Urinary bladder (tissue), 2 donors: ENCODE measurements around the gene PPARD. TPM values are rescaled to one million over a fixed set of nuclear protein-coding genes. Genes with fewer than 3 reads are reported as not detected.

Experiments used
- polyA plus RNA-seq: library from polyadenylated mRNA; stranded (reverse); fragments of 200-250 nt; gene quantifications from one replicate; pipeline ENCODE4 v1.2.3, GENCODE V29; 2013
- small RNA-seq: library from RNA; depleted of rRNA; stranded (forward); fragments of <200 nt; gene quantifications from one replicate; pipeline ENCODE3, GENCODE V24; 2014
- total RNA-seq: library from RNA; depleted of rRNA; stranded (reverse); fragments of >200 nt; gene quantifications from one replicate; pipeline ENCODE4 v1.2.3, GENCODE V29; 2014
- donor health status: healthy.

PPARD gene
- total and polyA plus RNA-seq, 2 donors = 5.8 to 30.1 TPM

Small RNA genes lying within 50 kb of the gene (small RNA-seq; reads per million reads assigned to genes)
- gene MIR7111 = not detected

Other genes starting within 250 kb of the PPARD start
- 0.37 TPM for gene TCP11, start 201.2 kb upstream of the PPARD start, total RNA-seq
- 0.15 TPM for gene TCP11, start 201.2 kb upstream of the PPARD start, polyA plus RNA-seq
- gene SCUBE3, start 128.6 kb upstream of the PPARD start, total RNA-seq = 3.9 TPM
- 8.4 TPM for gene SCUBE3, start 128.6 kb upstream of the PPARD start, polyA plus RNA-seq
- 14.5 TPM for gene ZNF76, start 82.8 kb upstream of the PPARD start, total RNA-seq
- 27.8 TPM for gene ZNF76, start 82.8 kb upstream of the PPARD start, polyA plus RNA-seq
- 7.2 TPM for gene DEF6, start 44.7 kb upstream of the PPARD start, total RNA-seq
- 7.8 TPM for gene DEF6, start 44.7 kb upstream of the PPARD start, polyA plus RNA-seq
- 7.0 TPM for gene FANCE, start 109.8 kb downstream of the PPARD start, total RNA-seq
- 5.0 TPM for gene FANCE, start 109.8 kb downstream of the PPARD start, polyA plus RNA-seq
- 2,015 TPM for gene RPL10A, start 125.8 kb downstream of the PPARD start, total RNA-seq
- gene RPL10A, start 125.8 kb downstream of the PPARD start, polyA plus RNA-seq = 2,572 TPM
- gene TEAD3, start 154.5 kb downstream of the PPARD start, total RNA-seq = 14.0 TPM
- gene TEAD3, start 154.5 kb downstream of the PPARD start, polyA plus RNA-seq = 126 TPM
- 1.3 TPM for gene TULP1, start 170.3 kb downstream of the PPARD start, total RNA-seq
- gene TULP1, start 170.3 kb downstream of the PPARD start, polyA plus RNA-seq = 0.34 TPM